NCI-H1092 treated with DMSO at 0.1 percent for 48 hours (cell line): Measurements from ENCODE around the gene NHLH1.
A peak's percentile ranks its signal among the peaks of the same experiment; 100 is the strongest.

Source experiments
- DNase-seq: peaks from one replicate; lab custom pipeline; 2025; lab: John Stamatoyannopoulos, UW

The NHLH1 gene

GRCh38 chr1:160411271-160412027, 44.6 kb downstream of the NHLH1 start:
- DNase-seq = peak; percentile 51

GRCh38 chr1:160412028-160412362, 45.1 kb downstream of the NHLH1 start:
- no peak for DNase-seq

- DNase-seq = no peak
Observed at GRCh38 chr1:160413716-160414115, 46.8 kb downstream of the NHLH1 start.

GRCh38 chr1:160414881-160415280, 48.0 kb downstream of the NHLH1 start:
- DNase-seq = no peak

DNA sequence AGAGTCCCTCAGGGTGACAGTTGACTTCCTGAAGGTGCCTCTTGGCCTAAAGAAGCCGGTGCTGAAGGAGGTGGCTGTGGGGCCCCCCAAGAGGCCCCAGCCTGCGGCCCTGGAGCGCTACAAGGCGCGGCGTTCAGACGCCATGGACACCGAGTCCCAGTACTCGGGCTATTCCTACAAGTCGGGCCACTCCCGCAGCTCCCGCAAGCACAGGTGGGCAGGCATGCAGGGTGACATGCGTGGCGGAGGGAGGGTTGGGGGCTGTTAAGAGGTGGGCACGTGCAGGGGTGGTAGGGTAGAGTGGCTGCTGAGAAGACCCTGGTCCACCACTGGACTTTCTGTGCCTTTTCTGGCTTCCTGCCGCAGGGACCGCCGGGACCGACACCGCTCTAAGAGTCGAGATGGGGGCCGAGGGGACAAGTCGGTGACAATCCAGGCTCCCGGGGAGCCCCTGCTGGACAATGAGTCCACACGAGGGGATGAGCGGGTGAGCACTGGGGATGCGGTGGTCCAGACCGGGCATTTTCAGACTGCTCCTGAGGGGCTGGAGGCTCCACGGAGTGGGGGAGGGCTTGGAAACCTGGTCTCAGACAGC, 48.9 kb downstream of the NHLH1 start:
- no peak for DNase-seq

GRCh38 chr1:160416369-160416768, 49.5 kb downstream of the NHLH1 start:
- DNase-seq = peak; percentile 63

- DNase-seq = no peak
Observed at GRCh38 chr1:160418483-160418882, 51.6 kb downstream of the NHLH1 start.

DNA sequence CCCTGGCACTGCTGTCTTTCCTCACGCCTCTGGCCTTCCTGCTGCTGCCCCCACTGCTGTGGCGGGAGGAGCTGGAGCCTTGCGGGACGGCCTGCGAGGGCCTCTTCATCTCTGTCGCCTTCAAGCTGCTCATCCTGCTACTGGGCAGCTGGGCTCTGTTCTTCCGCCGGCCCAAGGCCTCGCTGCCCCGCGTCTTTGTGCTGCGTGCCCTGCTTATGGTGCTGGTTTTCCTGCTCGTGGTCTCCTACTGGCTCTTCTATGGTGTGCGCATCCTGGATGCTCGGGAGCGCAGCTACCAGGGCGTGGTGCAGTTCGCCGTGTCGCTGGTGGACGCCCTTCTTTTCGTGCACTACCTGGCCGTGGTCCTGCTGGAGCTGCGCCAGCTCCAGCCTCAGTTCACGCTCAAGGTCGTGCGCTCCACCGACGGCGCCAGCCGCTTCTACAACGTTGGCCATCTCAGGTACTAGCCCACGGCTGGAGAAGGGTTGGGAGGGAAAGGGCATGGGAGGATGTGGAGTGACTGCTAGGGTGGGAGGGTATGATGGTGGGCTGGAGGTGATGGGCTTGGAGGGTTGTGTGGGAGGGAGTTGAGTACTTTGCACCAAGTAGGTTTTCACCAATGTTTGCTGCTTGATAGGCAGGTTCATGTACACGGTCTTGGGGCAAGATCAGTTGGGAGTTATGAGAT, 52.4 kb downstream of the NHLH1 start:
- DNase-seq = no peak

- DNase-seq = no peak
Observed at GRCh38 chr1:160419838-160420169, 52.9 kb downstream of the NHLH1 start.

DNA sequence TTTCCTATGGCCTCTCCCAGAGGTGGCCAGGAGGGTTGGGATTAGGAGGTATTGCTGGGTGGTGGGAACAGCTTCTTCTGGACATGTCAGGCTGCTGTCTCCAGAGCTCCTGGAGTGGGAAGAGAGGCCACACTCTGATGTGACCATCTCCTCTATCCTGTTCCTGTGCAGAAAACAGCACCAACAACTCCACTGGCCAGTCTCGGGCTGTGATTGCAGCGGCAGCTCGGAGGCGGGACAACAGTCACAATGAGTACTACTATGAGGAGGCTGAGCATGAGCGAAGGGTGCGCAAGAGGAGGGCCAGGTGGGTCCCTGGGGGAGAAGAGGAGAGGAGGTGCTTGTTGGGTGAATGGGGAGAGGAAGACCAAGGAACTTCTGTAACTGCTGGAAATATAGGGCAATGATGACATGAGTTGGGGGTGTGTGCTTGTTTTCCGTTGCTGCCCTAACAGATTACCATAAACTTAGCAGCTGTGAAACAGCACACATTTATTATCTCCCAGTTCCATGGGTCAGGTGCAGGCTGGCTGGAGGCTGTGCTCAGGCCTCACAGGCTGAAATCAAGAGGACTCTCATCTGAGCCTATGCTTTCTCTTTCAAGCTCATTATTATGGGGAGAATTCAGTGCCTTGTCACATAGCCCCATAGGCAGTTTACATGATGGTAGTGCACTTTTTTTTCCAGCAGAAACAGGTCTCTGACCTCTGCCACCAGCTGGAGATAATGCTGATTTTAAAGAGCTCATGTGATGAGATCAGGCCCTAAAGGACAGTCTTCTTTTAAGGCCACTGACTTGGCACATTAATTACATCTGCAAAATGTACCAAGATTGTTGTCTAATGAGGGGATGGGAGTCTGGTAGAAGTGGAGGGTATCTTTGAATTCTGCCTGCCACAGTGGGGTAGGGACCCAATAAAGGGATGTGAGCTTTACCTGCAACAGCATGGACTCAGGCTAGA, 54.3 kb downstream of the NHLH1 start:
- no peak for DNase-seq

- no peak for DNase-seq
Observed at GRCh38 chr1:160421881-160422280, 55.0 kb downstream of the NHLH1 start.
